SK-N-SH treated with all-trans-retinoic acid at 6 μM for 48 hours (cell line): ENCODE measurements around the gene IVNS1ABP.

Experiments
- ARNTL ChIP-seq: fragments of 450-650 bp; formaldehyde crosslinking; IDR thresholded peaks from 2 replicates; pipeline ENCODE4 v1.5.0; 2020; ENCODE audit warnings: low read depth, mild to moderate bottlenecking, moderate library complexity, borderline replicate concordance
- BACH2 ChIP-seq: fragments of 250-450 bp; sonication (Bioruptor Pico); IDR thresholded peaks from 2 replicates; pipeline ENCODE4 v1.9.0; 2021; ENCODE audit warnings: mild to moderate bottlenecking, borderline replicate concordance
- CREB5 ChIP-seq: fragments of 250-450 bp; sonication (Bioruptor Pico); IDR thresholded peaks from 2 replicates; pipeline ENCODE4 v1.5.1; 2020; ENCODE audit warnings: low read depth, mild to moderate bottlenecking, moderate library complexity
- CSDC2 ChIP-seq: fragments of 250-450 bp; sonication (Bioruptor Pico); IDR thresholded peaks from 2 replicates; pipeline ENCODE4 v1.5.0; 2020; ENCODE audit warnings: mild to moderate bottlenecking, moderate library complexity
- CSRNP3 ChIP-seq: fragments of 250-450 bp; sonication (Bioruptor Pico); IDR thresholded peaks from 2 replicates; pipeline ENCODE4 v1.5.1; 2021; ENCODE audit warnings: mild to moderate bottlenecking, moderate library complexity
- ISL1 ChIP-seq: fragments of 250-450 bp; sonication (Bioruptor Pico); IDR thresholded peaks from 2 replicates; pipeline ENCODE4 v2.1.2; 2022; ENCODE audit warnings: mild to moderate bottlenecking, moderate library complexity
- OSR1 ChIP-seq: fragments of 250-450 bp; sonication (Bioruptor Pico); IDR thresholded peaks from 2 replicates; pipeline ENCODE4 v1.8.0; 2022; ENCODE audit warnings: moderate library complexity, mild to moderate bottlenecking, inconsistent platforms
- PATZ1 ChIP-seq: fragments of 250-450 bp; sonication (Bioruptor Pico); IDR thresholded peaks from 2 replicates; pipeline ENCODE4 v1.8.0; 2020; ENCODE audit warnings: mild to moderate bottlenecking, moderate library complexity, borderline replicate concordance
- PPARA ChIP-seq: fragments of 250-450 bp; sonication (Bioruptor Pico); IDR thresholded peaks from 2 replicates; pipeline ENCODE4 v1.5.0; 2020; ENCODE audit warnings: mild to moderate bottlenecking, borderline replicate concordance
- TCF4 ChIP-seq: fragments of 250-450 bp; sonication (Bioruptor Pico); IDR thresholded peaks from 2 replicates; pipeline ENCODE4 v1.8.0; 2021; ENCODE audit warnings: mild to moderate bottlenecking, moderate library complexity, borderline replicate concordance
- TSHZ2 ChIP-seq: fragments of 250-450 bp; sonication (Bioruptor Pico); IDR thresholded peaks from 2 replicates; pipeline ENCODE4 v1.5.0; 2020; ENCODE audit warnings: mild to moderate bottlenecking, moderate library complexity
- ZFP30 ChIP-seq: fragments of 450-650 bp; formaldehyde crosslinking; IDR thresholded peaks from 2 replicates; pipeline ENCODE4 v1.5.0; 2022; ENCODE audit warnings: mild to moderate bottlenecking, moderate library complexity
- ZNF70 ChIP-seq: fragments of 450-650 bp; formaldehyde crosslinking; IDR thresholded peaks from 2 replicates; pipeline ENCODE4 v1.5.0; 2020; ENCODE audit warnings: mild to moderate bottlenecking, moderate library complexity
- TF ChIP-seq, protein P1 (sequence below): fragments of 250-450 bp; sonication (Bioruptor Pico); IDR thresholded peaks from 2 replicates; pipeline ENCODE4 v1.8.0; 2021; ENCODE audit warnings: low read depth, mild to moderate bottlenecking, moderate library complexity, borderline replicate concordance

GRCh38 chr1:185284116-185284515 is 32.9 kb downstream of the IVNS1ABP start:
- TF ChIP-seq PPARA (CRISPR knock-in tag) (no peak), CSDC2 (no peak), ISL1 (CRISPR knock-in tag) (no peak), CSRNP3 (CRISPR knock-in tag) (no peak), BACH2 (CRISPR knock-in tag) (no peak), ZNF70 (no peak), ZFP30 (CRISPR knock-in tag) (no peak), CREB5 (CRISPR knock-in tag) (no peak), OSR1 (CRISPR knock-in tag) (no peak), TCF4 (CRISPR knock-in tag) (no peak), ARNTL (CRISPR knock-in tag) (no peak), TSHZ2 (CRISPR knock-in tag) (no peak), PATZ1 (CRISPR knock-in tag) (no peak)
- TF ChIP-seq, protein P1, sequence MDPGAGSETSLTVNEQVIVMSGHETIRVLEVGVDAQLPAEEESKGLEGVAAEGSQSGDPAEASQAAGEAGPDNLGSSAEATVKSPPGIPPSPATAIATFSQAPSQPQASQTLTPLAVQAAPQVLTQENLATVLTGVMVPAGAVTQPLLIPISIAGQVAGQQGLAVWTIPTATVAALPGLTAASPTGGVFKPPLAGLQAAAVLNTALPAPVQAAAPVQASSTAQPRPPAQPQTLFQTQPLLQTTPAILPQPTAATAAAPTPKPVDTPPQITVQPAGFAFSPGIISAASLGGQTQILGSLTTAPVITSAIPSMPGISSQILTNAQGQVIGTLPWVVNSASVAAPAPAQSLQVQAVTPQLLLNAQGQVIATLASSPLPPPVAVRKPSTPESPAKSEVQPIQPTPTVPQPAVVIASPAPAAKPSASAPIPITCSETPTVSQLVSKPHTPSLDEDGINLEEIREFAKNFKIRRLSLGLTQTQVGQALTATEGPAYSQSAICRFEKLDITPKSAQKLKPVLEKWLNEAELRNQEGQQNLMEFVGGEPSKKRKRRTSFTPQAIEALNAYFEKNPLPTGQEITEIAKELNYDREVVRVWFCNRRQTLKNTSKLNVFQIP (CRISPR knock-in tag): no peak
